Activated CD8-positive, alpha-beta T cell treated with anti-CD3 and anti-CD28 coated beads, Interleukin-2, amount 10 ng/mL, durations not matched to agents 7 days and 5 days (primary cell): ENCODE results near the gene GATA3. TPM values are rescaled to one million over a fixed set of nuclear protein-coding genes. Genes with fewer than 3 reads are reported as not detected.

Source experiments
- ATAC-seq: fragments of 150-1000 bp; cut with Tn5 transposase; one replicate; pipeline ENCODE4 v1.10.0; 2021; ENCODE audit warnings: moderate library complexity
- CTCF ChIA-PET: fragments of 350-600 bp; sonication (Branson Sonifier 250); formaldehyde crosslinking; loops from one replicate; lab custom pipeline; 2021; ENCODE audit warnings: antibody characterized with exemption; lab: Charles Lee
- POLR2A ChIA-PET: fragments of 350-600 bp; sonication (Branson Sonifier 250); formaldehyde crosslinking; loops from one replicate; lab custom pipeline; 2021; ENCODE audit warnings: antibody characterized with exemption; lab: Charles Lee
- DNase-seq: peaks from one replicate; pipeline ENCODE4 v3.0.0-alpha.2; 2020
- H3K27ac Mint-ChIP-seq: one replicate; pipeline ENCODE4 v1.8.0; 2021; ENCODE audit warnings: mild to moderate bottlenecking, mixed read lengths
- H3K27me3 Mint-ChIP-seq: one replicate; pipeline ENCODE4 v1.8.0; 2021; ENCODE audit warnings: low read depth, mixed read lengths
- H3K36me3 Mint-ChIP-seq: one replicate; pipeline ENCODE4 v1.8.0; 2021; ENCODE audit warnings: low read depth, mixed read lengths
- H3K4me1 Mint-ChIP-seq: one replicate; pipeline ENCODE4 v1.8.0; 2021; ENCODE audit warnings: low read depth, mixed read lengths
- H3K4me3 Mint-ChIP-seq: one replicate; pipeline ENCODE4 v1.8.0; 2021; ENCODE audit warnings: mild to moderate bottlenecking, mixed read lengths
- H3K9me3 Mint-ChIP-seq: one replicate; pipeline ENCODE4 v1.8.0; 2022; ENCODE audit warnings: mixed read lengths; ENCODE audit not compliant: insufficient read depth
- total RNA-seq, 2 experiments: library from RNA; stranded (reverse); gene quantifications; one replicate each; pipeline ENCODE4 v1.2.3, GENCODE V29; 2021

The GATA3 gene
- total RNA-seq, 2 experiments from 2014 or later: 42.5 to 44.9 TPM

DNA sequence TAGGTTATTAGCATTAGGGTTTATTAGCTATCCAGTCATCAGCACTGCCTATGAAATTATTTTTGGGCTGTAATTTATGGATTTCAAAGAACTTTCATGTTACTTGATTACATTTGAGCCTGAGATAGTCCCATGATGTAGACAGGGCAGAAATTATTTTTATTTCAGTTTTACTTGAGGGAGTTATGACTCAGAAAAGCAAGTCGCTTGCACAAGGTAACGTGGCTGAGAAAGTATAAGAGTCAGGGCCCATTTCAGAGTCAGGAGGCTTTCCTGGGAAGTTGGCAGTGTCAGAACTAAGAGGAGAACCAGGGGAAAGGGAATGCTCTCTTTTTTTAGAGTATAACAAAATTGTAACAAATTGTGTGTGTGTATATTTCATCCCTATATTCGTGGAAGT, 16.5 kb downstream of the GATA3 start:
- no peak for ATAC-seq

DNA sequence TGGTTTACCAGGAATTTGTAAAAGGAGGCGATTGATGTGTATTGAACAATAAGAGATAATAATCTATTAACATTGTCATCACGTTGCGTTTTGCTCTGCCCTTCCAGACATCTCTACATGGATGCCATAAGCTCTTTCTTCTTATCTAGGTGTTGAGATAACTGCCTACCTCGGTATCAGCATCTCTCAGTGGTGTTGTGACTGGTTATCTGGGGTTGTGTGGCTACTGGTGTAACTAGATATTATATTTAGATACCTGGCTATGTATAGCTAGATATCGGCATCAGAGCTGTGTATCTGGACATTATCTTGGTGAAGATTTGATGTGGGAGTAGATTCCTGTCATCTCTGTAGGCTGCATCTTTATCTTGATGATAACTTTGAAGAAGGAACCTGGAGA, 17.2 kb downstream of the GATA3 start:
- DNase-seq (no peak), ATAC-seq (no peak)
- ChIA-PET CTCF (interaction anchor here (1.3 to 1.8 kb wide), 2 partner anchors 11 to 66 kb away, joined by 3 to 11 read pairs; no protein-coding TSS in a partner anchor), POLR2A (interaction anchor here (0.9 to 4.1 kb wide), 2 partner anchors 11 to 66 kb away, joined by 4 to 23 read pairs; no protein-coding TSS in a partner anchor)
- Mint-ChIP-seq H3K36me3 (peaks cover 88% of the 10 kb centered on the region), H3K4me3 (no peak overlapping the region), H3K27me3 (no peaks in the 10 kb centered on the region), H3K4me1 (peaks cover 66% of the 10 kb centered on the region), H3K27ac (no peak overlapping the region), H3K9me3 (no peaks in the 10 kb centered on the region)

More for the DNA sequence above, 16.5 kb downstream of the GATA3 start:
- H3K4me3 Mint-ChIP-seq: no peak overlapping the region
- H3K36me3 Mint-ChIP-seq: peaks cover 94% of the 10 kb centered on the region
- peaks cover 72% of the 10 kb centered on the region for H3K4me1 Mint-ChIP-seq
- DNase-seq: no peak
- CTCF ChIA-PET: interaction anchor here (1.3 to 1.8 kb wide), 2 partner anchors 10 to 67 kb away, joined by 3 to 11 read pairs; no protein-coding TSS in a partner anchor
- no peaks in the 10 kb centered on the region for H3K9me3 Mint-ChIP-seq
- POLR2A ChIA-PET: interaction anchor here (0.9 to 4.1 kb wide), 2 partner anchors 11 to 66 kb away, joined by 4 to 23 read pairs; no protein-coding TSS in a partner anchor
- no peak overlapping the region for H3K27ac Mint-ChIP-seq
- no peaks in the 10 kb centered on the region for H3K27me3 Mint-ChIP-seq

DNA sequence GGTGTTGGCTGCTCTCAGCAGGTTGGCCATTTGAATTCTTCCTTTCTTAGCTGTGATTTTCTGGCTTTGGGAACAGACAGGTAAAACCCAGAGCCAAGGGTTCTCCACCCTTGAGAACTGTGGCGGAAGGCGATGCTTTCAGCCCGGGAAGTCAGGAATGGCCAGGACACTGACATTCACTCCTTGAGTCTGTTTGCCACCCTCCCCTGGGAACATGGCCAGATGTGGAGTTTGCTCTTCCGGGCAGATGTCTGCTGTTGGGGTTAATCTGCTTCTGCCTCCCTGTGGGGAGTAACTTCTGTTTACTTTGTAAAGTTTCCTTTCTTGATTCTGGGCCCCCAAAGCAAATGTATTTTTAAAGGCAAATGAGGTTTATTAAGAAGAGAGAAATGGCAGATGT, 17.7 kb downstream of the GATA3 start:
- Mint-ChIP-seq H3K4me3 (no peak overlapping the region), H3K27ac (peak overlapping the region; percentile 14), H3K9me3 (no peaks in the 10 kb centered on the region), H3K27me3 (no peaks in the 10 kb centered on the region), H3K36me3 (peaks cover 82% of the 10 kb centered on the region), H3K4me1 (peaks cover 60% of the 10 kb centered on the region)
- ChIA-PET CTCF (interaction anchor here (1.8 kb wide), 1 partner anchor 12 kb away, joined by 11 read pairs; no protein-coding TSS in a partner anchor), POLR2A (interaction anchor here (4.1 kb wide), 1 partner anchor 12 kb away, joined by 23 read pairs; no protein-coding TSS in a partner anchor)
- ATAC-seq (no peak), DNase-seq (no peak)

DNA sequence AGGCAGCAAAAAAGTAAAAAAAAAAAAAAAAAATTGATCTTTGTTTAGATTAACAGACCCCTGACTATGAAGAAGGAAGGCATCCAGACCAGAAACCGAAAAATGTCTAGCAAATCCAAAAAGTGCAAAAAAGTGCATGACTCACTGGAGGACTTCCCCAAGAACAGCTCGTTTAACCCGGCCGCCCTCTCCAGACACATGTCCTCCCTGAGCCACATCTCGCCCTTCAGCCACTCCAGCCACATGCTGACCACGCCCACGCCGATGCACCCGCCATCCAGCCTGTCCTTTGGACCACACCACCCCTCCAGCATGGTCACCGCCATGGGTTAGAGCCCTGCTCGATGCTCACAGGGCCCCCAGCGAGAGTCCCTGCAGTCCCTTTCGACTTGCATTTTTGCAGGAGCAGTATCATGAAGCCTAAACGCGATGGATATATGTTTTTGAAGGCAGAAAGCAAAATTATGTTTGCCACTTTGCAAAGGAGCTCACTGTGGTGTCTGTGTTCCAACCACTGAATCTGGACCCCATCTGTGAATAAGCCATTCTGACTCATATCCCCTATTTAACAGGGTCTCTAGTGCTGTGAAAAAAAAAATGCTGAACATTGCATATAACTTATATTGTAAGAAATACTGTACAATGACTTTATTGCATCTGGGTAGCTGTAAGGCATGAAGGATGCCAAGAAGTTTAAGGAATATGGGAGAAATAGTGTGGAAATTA, 19.4 kb downstream of the GATA3 start:
- ChIA-PET CTCF (interaction anchor here (1.2 to 2.0 kb wide), 2 partner anchors 7 to 13 kb away, joined by 3 to 8 read pairs; no protein-coding TSS in a partner anchor), POLR2A (interaction anchor here (0.7 to 1.6 kb wide), 2 partner anchors 15 to 346 kb away, joined by 4 read pairs; no protein-coding TSS in a partner anchor)
- no peak overlapping the region for H3K27ac Mint-ChIP-seq
- no peak for DNase-seq
- H3K4me3 Mint-ChIP-seq: no peak overlapping the region
- peaks cover 44% of the 10 kb centered on the region for H3K4me1 Mint-ChIP-seq
- no peaks in the 10 kb centered on the region for H3K9me3 Mint-ChIP-seq
- no peak for ATAC-seq
- H3K36me3 Mint-ChIP-seq: peaks cover 75% of the 10 kb centered on the region
- no peaks in the 10 kb centered on the region for H3K27me3 Mint-ChIP-seq

DNA sequence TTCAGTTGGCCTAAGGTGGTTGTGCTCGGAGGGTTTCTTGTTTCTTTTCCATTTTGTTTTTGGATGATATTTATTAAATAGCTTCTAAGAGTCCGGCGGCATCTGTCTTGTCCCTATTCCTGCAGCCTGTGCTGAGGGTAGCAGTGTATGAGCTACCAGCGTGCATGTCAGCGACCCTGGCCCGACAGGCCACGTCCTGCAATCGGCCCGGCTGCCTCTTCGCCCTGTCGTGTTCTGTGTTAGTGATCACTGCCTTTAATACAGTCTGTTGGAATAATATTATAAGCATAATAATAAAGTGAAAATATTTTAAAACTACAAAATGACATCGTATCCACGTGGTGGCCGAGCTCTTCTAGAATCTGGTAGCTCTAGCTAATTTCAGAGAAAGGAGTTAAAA, 20.4 kb downstream of the GATA3 start:
- POLR2A ChIA-PET: interaction anchor here (1.2 to 1.6 kb wide), 2 partner anchors 14 to 16 kb away, joined by 4 read pairs; no protein-coding TSS in a partner anchor
- H3K4me3 Mint-ChIP-seq: no peak overlapping the region
- CTCF ChIA-PET: interaction anchor here (0.9 to 2.0 kb wide), 4 partner anchors 8 to 74 kb away, joined by 3 to 8 read pairs (median 3); no protein-coding TSS in a partner anchor
- peaks cover 36% of the 10 kb centered on the region for H3K4me1 Mint-ChIP-seq
- no peak overlapping the region for H3K27ac Mint-ChIP-seq
- no peak for ATAC-seq
- DNase-seq: no peak
- no peaks in the 10 kb centered on the region for H3K9me3 Mint-ChIP-seq
- H3K36me3 Mint-ChIP-seq: peaks cover 68% of the 10 kb centered on the region
- no peaks in the 10 kb centered on the region for H3K27me3 Mint-ChIP-seq

DNA sequence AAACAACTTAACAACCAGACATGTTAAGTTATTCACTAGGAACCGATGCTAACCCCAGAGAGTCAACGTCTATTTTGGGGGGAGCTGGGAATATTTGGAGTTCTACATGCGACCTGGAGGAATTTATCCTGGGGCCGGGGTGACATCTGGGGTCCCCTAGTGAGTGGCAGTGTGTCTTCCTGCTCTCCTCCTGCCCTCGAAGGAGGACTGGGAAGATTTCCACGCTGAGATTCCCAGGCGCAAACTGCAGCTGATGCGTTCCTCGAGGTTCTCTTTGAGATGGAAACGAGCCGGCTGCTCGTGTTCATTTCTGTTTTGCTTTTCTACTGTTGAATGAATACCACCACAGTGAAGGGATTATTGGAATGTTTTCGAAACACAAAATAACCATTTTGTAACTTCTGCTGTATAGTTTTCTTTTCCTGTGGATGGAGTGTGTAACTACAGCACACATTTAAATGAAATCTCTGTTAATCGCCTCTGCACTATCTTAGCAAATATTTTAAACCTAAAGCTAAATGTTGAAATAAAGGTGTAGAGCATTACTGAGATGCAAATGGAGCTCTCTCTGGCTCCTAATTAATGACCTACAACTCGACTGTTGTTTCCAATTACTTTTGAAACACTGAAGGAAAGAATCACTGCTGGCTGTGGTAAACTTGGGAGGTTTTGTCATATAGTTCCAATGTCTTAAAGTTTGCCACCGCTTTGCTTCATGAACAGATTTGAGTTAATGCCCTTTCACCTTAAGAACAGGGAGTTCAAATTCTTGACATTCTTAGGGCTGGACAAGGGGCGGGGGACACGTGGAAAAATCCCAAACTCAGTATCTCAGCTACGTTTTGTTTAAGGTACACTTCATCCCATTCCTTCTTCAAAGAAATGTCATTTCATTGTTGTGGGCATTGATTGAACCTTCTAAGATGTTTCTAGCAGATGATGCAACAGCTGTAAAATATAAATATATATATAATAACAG, 21.1 kb downstream of the GATA3 start:
- Mint-ChIP-seq H3K9me3 (no peaks in the 10 kb centered on the region), H3K4me3 (no peak overlapping the region), H3K36me3 (peaks cover 63% of the 10 kb centered on the region), H3K27me3 (no peaks in the 10 kb centered on the region), H3K27ac (no peak overlapping the region), H3K4me1 (peaks cover 29% of the 10 kb centered on the region)
- ATAC-seq (no peak), DNase-seq (no peak)
- ChIA-PET CTCF (interaction anchor here (0.7 to 2.0 kb wide), 6 partner anchors 9 to 365 kb away, joined by 3 to 8 read pairs (median 3); no protein-coding TSS in a partner anchor), POLR2A (interaction anchor here (0.6 to 1.2 kb wide), 2 partner anchors 15 to 23 kb away, joined by 4 to 7 read pairs; no protein-coding TSS in a partner anchor)

DNA sequence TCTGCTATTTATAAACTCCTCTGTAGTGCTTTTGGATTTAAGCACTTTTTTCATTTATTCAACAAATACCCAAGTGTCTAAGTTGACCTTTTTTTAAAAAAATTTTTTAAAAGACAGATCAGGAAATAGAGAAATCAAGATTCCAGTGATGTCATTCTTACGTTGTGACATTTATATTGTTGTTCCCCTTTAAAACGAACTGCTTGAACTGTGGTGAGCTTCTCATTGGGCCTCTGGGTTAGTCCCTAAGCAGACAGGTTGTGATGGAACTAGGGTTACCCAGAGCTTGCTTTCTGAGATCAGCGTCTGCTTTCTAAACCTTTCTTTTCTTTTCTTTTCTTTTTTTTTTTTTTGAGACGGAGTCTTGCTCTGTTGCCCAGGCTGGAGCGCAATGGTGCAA, 22.4 kb downstream of the GATA3 start:
- Mint-ChIP-seq H3K27me3 (no peaks in the 10 kb centered on the region), H3K9me3 (no peaks in the 10 kb centered on the region), H3K36me3 (peaks cover 60% of the 10 kb centered on the region), H3K4me1 (peaks cover 20% of the 10 kb centered on the region), H3K4me3 (no peak overlapping the region), H3K27ac (no peak overlapping the region)
- POLR2A ChIA-PET: no interaction called here
- DNase-seq (no peak), ATAC-seq (no peak)
- CTCF ChIA-PET: no interaction called here

DNA sequence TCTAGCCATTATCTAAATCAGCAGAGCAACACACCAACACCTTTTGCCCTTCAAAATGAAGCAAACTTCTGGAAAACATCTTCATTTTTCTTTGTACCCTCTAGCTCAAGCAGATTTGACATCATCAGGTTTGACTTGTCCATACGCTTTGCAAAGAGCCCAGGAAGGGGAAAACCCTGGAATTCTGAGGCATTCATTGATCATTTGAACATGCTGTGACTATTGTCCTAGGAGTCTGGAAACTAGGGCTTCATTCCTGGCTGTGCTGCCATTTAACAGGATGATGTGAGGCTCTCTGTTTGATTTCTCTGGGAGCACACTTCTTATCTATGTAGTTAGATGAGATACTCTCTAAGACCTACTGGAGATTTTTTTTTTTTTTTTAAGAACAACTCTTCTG, 23.5 kb downstream of the GATA3 start:
- Mint-ChIP-seq H3K4me1 (peaks cover 13% of the 10 kb centered on the region), H3K4me3 (no peak overlapping the region), H3K27me3 (no peaks in the 10 kb centered on the region), H3K36me3 (peaks cover 54% of the 10 kb centered on the region), H3K27ac (no peak overlapping the region), H3K9me3 (no peaks in the 10 kb centered on the region)
- ChIA-PET POLR2A (no interaction called here), CTCF (no interaction called here)
- ATAC-seq (no peak), DNase-seq (no peak)

DNA sequence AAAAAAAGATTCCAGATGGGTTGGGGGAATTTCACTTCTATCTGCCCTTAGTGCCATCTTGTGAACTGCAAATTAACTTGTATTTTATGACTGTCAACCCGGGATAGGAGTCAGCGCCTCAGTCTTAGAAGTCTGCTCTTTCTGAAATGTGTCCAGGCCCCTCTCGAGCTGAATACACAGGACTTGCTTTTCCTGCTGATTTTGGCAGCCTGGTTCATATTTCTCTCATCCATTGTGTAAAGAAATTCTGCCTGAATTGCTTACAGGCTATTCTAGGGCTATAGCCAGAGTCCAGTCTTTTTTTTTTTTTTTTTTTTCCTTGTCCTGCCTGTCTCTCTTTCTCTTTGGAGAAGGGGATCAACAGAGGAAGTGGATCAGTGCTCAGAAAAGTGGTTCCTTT, 24.6 kb downstream of the GATA3 start:
- DNase-seq: no peak
- no peak for ATAC-seq
- ChIA-PET POLR2A (no interaction called here), CTCF (no interaction called here)
- H3K4me3 Mint-ChIP-seq: no peak overlapping the region
- peaks cover 5% of the 10 kb centered on the region for H3K4me1 Mint-ChIP-seq
- H3K27me3 Mint-ChIP-seq: no peaks in the 10 kb centered on the region
- H3K36me3 Mint-ChIP-seq: peaks cover 43% of the 10 kb centered on the region
- H3K27ac Mint-ChIP-seq: no peak overlapping the region
- H3K9me3 Mint-ChIP-seq: no peaks in the 10 kb centered on the region

DNA sequence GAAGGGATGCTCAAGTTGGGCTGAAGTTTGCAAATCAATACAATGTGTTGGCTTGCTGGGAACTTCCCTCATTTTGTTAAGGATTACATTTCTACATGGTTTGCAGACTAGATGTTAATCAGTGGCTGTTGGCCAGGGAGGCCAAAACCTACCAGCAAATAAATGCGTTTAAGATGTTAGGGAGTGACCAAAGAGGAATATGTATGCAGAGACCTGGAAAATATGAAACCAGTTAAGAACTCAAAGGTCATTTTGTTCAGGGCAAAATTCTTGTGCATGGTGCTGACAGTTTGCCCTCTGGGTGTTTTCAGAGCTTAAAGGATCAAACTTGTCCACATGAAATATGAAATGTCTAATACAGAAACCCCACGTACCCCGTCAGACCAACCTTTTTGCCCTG, 30.3 kb downstream of the GATA3 start:
- ChIA-PET CTCF (no interaction called here), POLR2A (interaction anchor here (1.1 kb wide), 1 partner anchor 23 kb away, joined by 3 read pairs; no protein-coding TSS in a partner anchor)
- peaks cover 29% of the 10 kb centered on the region for H3K36me3 Mint-ChIP-seq
- H3K27me3 Mint-ChIP-seq: no peaks in the 10 kb centered on the region
- no peak overlapping the region for H3K27ac Mint-ChIP-seq
- ATAC-seq (no peak), DNase-seq (no peak)
- H3K4me1 Mint-ChIP-seq: peaks cover 30% of the 10 kb centered on the region
- H3K9me3 Mint-ChIP-seq: no peaks in the 10 kb centered on the region
- H3K4me3 Mint-ChIP-seq: no peak overlapping the region

DNA sequence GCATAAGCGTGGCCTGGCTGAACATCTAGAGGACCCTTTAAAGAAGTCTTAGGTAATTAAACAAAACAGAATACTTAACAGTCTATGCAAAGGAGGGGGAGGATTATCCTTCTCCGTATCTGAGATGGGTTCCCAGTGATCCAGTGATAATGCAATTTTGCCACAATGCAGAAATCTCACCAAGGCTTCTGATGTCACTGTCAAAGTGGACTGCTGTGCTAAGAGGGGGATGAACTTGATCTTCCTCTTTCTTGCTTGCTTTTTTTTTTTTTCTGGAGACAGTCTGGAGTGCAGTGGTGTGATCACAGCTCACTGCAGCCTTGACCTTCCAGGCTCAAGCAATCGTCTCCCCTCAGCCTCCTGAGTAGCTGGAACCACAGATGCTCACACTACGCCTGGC, 30.8 kb downstream of the GATA3 start:
- ATAC-seq: no peak
- DNase-seq: no peak
- H3K4me1 Mint-ChIP-seq: peaks cover 31% of the 10 kb centered on the region
- peaks cover 29% of the 10 kb centered on the region for H3K36me3 Mint-ChIP-seq
- H3K9me3 Mint-ChIP-seq: peaks cover under 1% of the 10 kb centered on the region
- CTCF ChIA-PET: no interaction called here
- H3K27me3 Mint-ChIP-seq: no peaks in the 10 kb centered on the region
- H3K4me3 Mint-ChIP-seq: no peak overlapping the region
- H3K27ac Mint-ChIP-seq: no peak overlapping the region
- POLR2A ChIA-PET: interaction anchor here (1.1 kb wide), 1 partner anchor 23 kb away, joined by 3 read pairs; no protein-coding TSS in a partner anchor
